ENCODE results near the gene ABCB9. TPM values are rescaled to one million over a fixed set of nuclear protein-coding genes. Genes with fewer than 3 reads are reported as not detected.

ABCB9 gene
- total RNA-seq, 3 donors from 2014 or later: 6.3 to 8.2 (median 6.4) TPM

GRCh38 chr12:122985338-122986257, 19.3 kb upstream of the ABCB9 start:
- TF ChIP-seq, protein P1, sequence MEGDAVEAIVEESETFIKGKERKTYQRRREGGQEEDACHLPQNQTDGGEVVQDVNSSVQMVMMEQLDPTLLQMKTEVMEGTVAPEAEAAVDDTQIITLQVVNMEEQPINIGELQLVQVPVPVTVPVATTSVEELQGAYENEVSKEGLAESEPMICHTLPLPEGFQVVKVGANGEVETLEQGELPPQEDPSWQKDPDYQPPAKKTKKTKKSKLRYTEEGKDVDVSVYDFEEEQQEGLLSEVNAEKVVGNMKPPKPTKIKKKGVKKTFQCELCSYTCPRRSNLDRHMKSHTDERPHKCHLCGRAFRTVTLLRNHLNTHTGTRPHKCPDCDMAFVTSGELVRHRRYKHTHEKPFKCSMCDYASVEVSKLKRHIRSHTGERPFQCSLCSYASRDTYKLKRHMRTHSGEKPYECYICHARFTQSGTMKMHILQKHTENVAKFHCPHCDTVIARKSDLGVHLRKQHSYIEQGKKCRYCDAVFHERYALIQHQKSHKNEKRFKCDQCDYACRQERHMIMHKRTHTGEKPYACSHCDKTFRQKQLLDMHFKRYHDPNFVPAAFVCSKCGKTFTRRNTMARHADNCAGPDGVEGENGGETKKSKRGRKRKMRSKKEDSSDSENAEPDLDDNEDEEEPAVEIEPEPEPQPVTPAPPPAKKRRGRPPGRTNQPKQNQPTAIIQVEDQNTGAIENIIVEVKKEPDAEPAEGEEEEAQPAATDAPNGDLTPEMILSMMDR (IDR thresholded peaks at IDR 0.05): no peak
- intact Hi-C loops (cut with DNase I, micrococcal nuclease): loop anchor here in 1 of 2 donors (10.0 kb wide), 1 partner anchor 159 kb away; no protein-coding TSS in a partner anchor
- Histone ChIP-seq H3K36me3 (ENCODE audit: low read depth) (no peaks in the 10 kb centered on the region), H3K4me1 (ENCODE audit: low read depth) (peaks cover 12% of the 10 kb centered on the region), H3K4me3 (no peak overlapping the region), H3K9me3 (no peaks in the 10 kb centered on the region)
- ATAC-seq (no peak), DNase-seq (no peak)

DNA sequence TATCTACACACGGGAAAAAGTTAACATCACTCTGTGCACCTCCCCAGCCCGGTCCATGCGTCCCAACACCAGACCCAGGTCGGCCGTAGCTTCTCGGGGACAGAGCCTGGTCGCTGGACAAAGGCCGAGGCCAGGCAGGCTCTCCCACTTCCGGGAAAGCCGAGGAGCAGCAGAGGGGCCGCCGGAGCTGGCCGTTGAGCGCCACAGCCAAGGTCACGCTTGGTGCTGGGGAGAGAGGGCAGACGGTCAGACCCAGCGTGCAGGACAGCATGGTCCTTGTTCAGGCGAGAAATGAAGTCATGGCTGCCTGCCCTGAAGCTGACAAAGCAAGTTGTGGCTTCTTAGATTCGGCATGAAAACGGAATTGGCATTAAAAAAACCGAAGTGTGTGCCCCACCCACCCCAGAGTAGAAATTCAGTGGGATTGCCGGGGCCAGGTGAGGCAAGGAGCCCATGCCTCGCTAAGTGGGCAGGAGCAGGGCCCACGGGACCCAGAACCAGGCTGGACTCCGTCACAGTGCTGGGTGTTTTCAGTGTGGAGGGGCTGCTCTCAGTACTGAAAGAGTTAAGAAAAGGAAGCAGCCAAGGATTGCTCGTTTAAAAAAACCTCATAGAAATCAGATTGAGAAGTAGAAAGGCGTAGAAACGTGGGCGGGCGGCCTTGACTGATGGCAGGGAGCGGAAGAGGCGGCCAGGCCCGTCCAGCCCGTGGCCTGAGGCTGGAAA, 18.5 kb upstream of the ABCB9 start:
- Histone ChIP-seq H3K9me3 (no peaks in the 10 kb centered on the region), H3K4me1 (ENCODE audit: low read depth) (peaks cover 12% of the 10 kb centered on the region), H3K36me3 (ENCODE audit: low read depth) (no peaks in the 10 kb centered on the region), H3K4me3 (no peak overlapping the region)
- TF ChIP-seq, protein P1 (IDR thresholded peaks at IDR 0.05): no peak
- intact Hi-C loops (cut with DNase I, micrococcal nuclease): loop anchor here in 1 of 2 donors (10.0 kb wide), 1 partner anchor 160 kb away; no protein-coding TSS in a partner anchor
- ATAC-seq (no peak), DNase-seq (no peak)

DNA sequence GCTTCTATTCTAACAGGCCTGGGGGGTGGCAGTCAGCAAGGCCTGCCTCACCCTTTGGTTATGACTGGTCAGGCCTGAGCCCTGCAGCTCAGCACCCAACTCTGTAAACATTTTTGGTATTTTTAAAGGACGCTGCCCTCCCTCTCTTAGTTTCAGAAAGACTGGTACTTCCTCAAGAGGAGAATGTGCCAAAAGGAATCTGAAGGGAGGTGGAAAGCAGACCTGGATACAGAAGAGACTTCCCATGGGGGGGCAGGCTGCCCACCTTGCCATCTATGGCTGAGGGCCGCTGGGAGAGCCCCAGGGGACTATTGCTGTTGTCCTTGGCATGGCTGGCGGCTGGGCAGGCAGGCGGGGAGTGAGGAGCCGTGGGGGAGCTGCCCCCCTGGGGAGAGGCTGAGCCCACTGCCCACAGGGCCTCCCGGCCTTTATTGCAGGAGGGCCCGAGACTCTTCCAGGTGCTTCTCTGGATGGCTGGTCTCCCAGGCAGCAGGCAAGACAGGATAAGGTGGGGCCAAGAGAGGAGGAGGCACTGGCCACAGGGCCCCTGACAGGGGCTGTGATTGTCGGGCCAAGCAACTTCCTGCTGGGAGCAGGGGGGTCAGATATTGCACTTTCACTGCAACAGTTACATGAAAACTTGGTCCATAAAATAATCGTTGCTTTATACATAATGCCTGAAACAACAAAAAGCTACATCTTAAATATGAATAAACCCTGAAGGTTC, 17.7 kb upstream of the ABCB9 start:
- Histone ChIP-seq H3K36me3 (ENCODE audit: low read depth) (no peaks in the 10 kb centered on the region), H3K4me3 (no peak overlapping the region), H3K4me1 (ENCODE audit: low read depth) (peaks cover 20% of the 10 kb centered on the region), H3K9me3 (no peaks in the 10 kb centered on the region)
- ATAC-seq: no peak
- TF ChIP-seq, protein P1 (IDR thresholded peaks at IDR 0.05): no peak
- intact Hi-C loops (cut with DNase I, micrococcal nuclease): loop anchor here in 1 of 2 donors (10.0 kb wide), 1 partner anchor 161 kb away; no protein-coding TSS in a partner anchor
- DNase-seq: no peak

GRCh38 chr12:122982963-122983788, 16.9 kb upstream of the ABCB9 start:
- intact Hi-C loops (cut with DNase I, micrococcal nuclease): loop anchor here in 1 of 2 donors (10.0 kb wide), 1 partner anchor 162 kb away; no protein-coding TSS in a partner anchor
- no peak for ATAC-seq
- no peaks in the 10 kb centered on the region for H3K36me3 ChIP-seq (ENCODE audit: low read depth)
- no peak for DNase-seq
- TF ChIP-seq, protein P1 (IDR thresholded peaks at IDR 0.05): no peak
- peaks cover 20% of the 10 kb centered on the region for H3K4me1 ChIP-seq (ENCODE audit: low read depth)
- no peaks in the 10 kb centered on the region for H3K9me3 ChIP-seq
- H3K4me3 ChIP-seq: no peak overlapping the region
